ENCODE results near the gene TBL1X.
A peak's percentile ranks its signal among the peaks of the same experiment; 100 is the strongest.

Gene TBL1X

DNA sequence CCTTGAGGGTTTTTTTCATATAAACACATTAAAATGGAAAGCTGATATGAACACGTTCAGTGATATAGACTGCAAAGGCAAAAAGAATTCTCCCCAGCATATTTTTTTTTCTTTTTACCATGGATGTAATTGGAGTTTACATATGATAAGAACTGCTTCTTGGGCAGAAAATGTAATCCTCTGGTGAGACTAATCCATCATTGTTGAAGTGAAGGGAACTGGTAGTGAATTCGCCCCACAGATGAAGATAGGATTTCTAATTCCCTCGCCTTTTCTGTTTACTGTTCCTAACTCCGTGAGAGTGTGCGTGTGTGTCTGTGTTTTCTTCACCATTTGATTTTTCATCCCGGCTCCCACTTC lies 211.9 kb downstream of the TBL1X start:
- DNase-seq = no peak

DNA sequence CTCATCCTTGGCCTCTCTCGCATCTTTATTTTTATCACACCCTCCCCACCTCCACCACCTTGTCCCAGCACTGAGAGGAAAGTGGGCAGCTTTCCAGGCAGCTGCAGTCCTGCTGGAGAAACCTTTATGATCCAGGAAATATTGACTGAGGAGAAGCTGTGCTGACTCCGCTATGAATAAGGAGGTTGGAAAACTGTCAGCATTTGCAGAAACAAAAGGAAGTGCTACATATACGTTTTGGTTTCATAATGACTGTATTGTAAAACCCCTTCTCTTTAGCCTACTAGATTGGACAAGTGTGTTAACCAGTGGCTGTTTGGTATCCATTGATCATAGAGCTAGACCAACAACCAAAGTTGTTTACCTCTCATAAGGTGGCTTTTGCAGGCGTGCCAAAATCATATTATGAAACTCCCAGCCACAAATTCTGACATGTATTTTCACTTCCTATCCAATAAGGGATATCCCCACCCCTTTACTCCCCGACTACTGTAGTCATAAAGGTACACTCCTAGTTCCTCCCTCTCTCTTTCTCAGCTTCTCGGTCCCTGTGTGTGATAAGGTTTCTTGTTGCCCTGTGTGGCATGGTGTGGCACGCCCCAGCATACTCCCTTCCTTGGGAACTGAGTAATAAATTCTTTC lies 212.4 kb downstream of the TBL1X start:
- DNase-seq = no peak

DNA sequence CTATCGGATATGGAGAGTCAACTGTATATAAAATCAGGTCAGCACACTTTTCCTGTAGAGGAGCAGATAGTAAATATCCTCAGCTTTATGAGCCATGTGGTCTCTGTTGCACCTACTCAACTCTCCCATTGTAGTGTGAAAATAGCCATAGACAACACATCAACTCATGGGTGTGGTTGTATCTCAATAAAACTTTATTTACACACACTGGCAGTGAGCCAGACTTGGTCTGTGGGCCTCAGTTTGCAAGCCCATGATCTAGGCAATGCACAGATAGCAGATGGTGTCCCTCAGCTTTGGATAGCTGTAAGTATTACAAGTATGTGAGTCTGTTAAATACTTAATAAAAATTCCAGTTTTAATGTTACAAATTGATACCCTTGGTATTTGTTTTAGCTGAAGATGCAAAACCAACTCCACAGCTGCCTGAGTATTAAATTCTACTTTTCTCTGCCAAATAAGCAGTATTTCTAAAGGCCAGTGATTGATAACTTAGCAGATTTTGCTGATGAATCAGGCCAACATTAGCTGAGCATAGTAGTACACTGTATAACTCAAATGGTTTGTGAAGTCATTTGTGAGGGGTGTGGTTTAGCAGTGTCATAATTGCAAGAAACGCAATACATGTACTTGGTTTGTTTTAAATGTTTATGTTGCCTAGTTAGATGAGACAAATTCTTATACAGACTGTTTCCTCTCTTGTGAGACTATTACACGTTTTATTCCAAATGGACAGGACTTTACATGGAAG lies 213.5 kb downstream of the TBL1X start:
- no peak for DNase-seq

DNA sequence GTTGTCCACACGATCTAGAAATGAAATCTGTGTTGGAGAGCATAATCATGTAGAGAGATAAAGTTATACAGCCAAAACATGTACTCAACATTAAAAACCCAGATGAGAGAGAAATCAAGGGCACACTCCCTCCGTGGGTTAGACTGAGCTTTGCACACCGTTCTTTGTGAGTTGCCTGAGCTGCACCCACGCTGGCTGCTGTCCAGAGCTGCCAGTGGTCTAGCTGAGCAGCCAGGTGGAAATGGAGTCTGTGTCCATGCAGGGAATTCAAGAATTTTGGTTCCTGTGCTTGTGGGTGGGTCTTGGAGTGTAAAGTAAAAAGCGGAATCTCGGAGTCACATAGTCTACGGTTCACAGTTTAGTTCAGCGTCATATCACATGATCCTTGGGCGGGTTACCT lies 216.2 kb downstream of the TBL1X start:
- DNase-seq = no peak

DNA sequence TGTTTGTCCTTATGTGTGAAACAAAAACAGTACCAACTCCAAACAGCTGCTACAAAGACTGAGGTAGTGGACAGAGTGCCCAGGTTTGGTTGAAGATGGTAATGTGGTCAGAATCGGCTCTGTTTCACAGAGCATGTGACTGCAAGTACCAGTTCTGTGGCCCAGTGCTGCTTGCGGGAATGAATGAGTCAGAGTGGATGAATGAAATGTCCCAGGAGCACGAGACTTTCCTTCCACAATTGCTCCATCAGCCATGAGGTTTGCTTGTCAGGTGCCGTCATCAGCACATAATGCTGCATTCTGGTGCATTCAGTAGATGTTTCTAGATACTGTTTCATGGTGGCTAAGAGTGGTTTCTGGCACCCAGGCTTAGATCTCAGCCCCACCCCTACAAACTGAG lies 216.6 kb downstream of the TBL1X start:
- DNase-seq = no peak

DNA sequence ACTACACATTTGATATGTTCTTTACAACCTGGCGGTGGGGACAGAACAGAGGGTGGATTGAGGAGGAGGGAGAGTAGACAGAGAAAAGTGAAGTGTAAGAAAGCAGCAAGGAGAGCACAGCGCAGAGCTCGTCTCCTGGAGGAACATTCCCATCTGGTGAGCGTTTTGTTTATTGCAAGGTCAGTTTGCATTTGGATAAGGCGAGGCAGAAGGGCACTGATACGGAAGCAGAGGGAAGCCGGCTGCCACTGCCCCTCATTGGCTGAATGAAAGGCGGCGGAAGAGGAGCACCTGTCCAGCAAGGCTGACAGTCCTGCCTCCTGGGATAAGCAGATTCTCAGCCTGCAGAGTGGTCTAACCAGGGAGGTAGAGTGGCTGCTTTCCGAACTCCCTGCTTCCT lies 217.6 kb downstream of the TBL1X start:
- DNase-seq = peak; percentile 2

DNA sequence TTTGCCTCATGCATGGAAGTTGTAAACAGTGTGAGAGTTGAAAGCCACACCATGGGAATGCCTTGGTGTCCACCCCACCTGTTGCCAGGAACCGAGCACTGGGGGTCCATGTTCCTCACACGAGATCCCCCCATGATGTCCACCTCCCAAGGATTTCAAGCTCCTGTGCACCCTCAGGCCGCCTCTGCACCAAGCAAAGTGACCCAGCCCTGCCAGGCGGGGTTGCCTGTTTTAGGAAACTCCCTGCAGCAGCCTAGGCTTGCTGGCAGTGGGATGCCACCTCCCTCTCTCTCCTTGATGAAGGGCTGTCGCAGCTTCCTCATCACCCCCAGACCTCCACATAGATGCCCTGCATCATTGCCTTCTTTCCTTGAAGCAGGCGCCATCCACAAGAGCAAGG lies 218.0 kb downstream of the TBL1X start:
- no peak for DNase-seq

DNA sequence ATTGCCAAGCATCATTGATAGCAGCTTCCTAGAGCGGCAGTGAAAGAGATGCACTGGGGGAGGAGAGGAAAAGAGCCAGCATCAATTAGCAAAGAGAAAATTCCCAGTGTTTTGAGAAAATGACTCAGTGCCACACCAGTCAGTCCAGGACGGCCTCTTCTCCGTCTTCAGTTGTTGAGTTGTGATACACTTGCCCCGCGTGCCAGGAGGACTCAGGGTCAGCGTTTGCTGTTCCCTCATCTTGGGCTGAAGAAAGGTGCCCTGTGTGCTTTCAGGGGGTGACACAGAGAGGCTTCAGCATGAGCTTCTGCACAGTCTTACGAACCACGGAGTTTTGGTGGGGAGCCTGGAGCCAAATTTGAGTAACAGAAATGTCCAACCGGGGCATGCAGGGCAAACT lies 218.5 kb downstream of the TBL1X start:
- no peak for DNase-seq

DNA sequence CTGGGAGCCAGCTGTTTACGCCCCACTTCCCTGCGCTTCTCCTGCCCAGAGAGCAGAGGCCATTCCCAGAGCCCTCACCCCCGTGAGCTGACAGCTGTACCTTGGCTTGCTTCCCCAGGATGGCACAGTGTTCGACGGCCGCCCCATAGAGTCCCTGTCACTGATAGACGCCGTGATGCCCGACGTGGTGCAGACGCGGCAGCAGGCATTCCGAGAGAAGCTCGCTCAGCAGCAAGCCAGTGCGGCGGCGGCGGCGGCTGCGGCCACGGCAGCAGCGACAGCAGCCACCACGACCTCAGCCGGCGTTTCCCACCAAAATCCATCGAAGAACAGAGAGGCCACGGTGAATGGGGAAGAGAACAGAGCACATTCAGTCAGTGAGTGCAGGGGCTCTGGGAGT lies 223.0 kb downstream of the TBL1X start:
- no peak for DNase-seq

DNA sequence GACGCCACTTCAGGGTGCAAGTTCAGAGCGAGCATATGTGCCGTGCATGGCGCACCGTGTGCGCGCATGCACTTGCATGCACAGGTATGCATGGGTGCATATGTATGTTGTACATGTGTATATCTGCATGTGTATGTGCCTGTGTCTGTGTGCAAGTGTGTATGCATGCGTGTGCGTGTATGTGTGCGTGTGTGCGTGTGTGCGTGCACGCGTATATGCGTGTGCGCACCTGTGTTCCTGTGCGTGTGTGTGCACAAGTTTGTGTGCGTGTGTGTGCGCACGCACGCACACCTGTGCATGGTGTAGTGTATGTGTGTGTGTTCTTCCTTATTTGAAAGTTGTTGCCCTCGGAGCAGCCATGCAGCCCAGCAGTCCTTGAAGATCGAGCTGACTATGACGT lies 224.0 kb downstream of the TBL1X start:
- no peak for DNase-seq

DNA sequence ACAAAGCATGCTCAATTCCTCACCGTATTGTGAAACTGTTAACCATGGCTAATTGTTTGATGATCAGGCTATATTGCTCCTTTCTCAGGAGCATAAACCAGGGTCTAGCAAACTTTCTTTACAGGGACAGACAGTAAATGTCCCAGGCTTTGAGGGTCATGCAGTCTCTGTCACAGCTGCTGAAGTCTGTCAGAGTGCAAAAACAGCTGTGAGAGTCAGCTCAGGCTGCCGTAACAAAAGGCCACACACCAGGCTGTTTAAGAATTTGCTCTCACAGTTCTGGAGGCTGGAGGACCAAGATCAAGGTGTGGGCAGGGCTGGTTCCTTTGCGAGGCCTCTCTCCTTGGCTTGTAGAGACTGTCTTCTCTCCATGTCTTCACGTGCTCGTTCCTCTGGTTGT lies 225.2 kb downstream of the TBL1X start:
- DNase-seq = no peak

DNA sequence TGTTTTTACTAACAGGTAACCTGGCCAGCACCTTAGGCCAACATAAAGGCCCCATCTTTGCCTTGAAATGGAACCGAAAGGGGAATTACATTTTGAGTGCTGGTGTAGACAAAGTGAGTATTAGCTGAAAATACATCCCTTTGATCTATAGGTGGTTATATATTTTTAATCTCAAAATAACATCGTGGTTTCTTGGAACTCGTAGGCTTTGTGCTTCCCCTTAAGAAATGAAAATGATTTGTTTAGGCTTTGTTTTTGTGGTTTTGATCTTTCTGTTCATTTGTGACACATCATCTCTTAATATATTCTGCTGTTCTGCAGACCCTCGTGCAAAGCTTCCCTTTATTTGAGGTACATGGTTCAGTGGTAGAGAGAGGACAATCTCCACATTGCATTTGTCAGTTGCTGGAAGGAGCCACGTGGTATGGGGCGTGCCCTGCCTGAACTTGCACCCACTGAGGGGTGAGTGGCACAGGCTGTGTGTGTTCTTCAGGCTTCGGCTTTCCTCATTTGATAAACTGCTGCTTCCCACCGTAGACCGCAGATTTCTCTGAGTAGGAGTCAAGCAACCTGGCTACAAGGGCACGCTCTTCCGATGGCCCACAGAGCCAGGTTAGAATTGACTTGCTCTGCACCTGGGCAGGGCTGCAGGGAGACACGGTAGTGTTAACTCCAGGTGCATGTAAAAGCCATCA lies 228.6 kb downstream of the TBL1X start:
- DNase-seq = no peak

DNA sequence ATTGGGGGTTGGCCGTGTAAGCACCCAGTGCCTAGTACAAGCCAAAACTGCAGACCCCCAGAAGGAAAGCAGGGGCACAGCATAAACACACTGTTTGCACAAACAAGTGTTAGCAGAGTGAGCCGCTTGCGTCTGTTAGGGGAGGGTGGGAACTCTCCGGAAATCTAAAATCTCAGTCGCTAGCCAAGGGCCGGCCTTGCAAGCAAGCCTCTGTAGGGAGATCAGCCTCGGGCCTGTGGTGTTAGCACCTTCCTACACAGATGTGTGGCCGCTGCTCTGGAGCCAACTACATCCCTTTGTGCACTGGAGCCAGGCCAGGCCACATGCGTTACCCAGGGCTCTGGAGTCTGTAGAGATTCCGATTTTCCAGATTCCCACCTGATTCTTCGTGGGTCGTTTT lies 233.7 kb downstream of the TBL1X start:
- DNase-seq = no peak

DNA sequence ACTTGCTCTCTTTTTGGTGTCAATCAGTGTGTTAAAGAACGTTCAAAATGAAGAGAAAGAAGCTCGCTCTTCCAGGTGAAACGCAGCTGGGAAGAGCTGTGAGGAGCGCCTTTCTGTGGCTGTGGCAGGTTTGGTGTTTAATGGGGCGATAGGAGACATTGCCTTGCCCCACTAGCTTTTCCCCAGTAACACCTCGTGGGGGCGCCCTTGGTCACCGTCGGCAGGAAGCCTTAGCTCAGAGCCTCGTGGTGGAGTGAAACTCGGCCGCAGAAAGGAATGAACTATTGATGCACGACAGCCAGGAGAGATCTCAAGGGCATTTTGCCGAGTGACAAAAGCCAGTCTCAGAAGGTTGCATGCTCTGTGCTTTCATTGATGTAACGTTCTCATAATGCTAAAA lies 235.7 kb downstream of the TBL1X start:
- DNase-seq = no peak

DNA sequence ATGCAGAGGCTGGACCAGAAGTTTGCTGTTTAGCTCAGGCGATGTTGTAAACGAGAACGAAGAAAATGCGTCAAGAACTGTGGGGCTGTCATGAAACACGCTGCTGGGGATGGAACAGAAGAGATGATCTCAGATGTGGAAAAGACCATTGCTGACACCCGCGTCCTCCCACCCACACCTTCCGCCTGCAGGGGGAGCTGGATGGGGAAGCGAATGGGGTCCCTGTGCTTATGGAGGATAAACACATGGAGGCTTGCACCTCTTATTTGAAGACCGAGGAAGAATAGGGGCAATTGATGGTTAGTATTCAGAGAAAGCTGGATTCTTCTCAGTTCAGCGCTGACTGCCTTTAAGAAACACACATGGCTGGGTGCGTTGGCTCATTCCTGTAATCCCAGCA lies 236.9 kb downstream of the TBL1X start:
- DNase-seq = no peak

DNA sequence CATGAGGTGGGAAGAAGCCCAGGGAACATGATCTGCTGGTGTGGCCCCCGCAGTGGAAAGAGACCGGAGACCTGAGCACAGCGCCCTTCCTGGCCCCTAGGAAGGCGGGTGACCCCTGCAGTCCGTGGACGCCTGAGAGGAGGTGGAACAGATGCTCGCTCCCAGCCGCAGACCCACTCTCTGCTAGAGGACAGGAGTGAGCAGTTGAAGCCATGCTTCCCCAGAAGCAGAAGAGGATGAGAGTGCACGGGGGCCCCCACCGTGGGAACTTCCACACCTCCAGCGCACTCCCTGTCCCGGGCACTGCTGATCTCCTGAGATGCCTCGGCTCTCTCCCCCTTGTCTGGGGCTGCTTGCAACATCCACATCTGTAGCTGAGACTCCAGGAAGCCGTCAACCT lies 238.5 kb downstream of the TBL1X start:
- no peak for DNase-seq

DNA sequence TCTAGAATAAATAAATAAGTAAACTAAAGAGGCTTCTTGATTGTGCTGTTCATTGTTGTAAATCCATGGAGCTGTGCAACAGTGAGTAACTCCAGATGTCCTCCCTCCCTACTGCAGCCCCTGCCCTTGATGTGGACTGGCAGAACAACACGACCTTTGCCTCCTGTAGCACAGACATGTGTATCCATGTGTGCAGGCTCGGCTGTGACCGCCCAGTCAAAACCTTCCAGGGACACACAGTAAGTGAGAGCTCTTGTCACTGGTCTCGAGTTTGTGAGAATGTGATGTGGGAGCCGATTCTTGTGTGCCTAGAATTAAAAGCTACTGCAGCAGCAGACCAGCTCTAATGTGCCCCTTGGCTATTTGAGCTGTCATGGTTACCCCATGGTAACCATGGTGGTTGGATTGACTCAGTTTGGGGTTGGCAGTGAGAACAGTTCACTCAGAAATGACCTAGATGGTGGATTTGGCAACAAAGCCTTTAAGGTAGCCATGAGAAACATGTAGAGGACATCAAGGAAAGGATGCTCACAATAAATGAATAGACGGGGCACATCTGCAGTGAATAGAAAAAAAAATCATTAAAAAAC lies 240.1 kb downstream of the TBL1X start:
- DNase-seq = no peak

DNA sequence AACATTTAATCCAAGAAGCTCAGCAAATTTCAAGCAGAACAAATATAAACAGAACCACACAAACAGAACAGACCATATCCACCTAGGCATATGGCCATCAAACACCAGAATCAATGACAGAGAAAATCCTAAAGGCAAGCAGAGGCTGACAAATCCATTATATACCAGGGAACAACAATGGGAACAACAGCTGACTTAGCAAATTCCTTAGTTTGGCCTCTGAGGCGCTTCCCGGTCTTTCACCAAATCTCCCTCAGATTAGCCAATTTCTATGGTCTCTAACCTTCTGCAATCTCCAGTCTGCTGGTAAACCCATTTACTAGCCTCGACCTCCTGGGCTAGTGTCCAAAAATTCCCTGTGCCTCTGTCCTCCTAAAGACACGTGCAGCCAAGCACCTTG lies 241.6 kb downstream of the TBL1X start:
- DNase-seq = no peak

DNA sequence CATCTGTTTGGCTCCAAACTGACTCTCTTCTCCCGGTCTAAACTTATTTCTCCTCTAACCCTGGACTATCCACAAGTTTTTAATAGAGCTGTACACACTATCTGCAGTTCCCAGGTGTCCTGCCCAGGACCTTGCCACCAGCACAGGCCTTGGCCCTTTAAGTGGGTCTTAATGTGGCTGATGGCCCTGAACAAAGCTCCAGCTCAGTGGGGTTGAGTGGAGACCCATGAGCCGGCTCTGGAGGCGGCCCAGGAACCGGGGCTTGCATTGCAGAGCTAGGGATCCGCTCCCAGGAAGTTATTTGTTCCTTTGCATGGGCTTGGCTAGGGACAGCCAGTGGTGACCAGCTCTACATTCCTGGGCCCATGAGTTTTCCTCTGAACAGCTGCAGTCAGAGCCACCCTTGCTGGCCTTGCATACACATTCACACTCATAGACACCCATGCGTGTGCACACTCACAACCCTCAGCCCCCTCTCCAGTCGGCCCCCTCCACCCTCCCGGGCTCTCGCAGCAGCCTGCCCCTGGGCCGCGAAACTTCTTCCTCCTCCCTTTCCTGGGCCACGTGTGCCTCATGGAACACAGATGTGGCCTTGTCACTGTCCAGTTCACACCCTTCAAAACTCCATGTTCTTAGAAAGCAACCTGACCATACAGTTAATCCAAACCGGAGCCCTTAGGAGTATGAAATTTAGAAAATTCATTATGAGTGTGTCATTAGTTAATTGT lies 242.6 kb downstream of the TBL1X start:
- no peak for DNase-seq

DNA sequence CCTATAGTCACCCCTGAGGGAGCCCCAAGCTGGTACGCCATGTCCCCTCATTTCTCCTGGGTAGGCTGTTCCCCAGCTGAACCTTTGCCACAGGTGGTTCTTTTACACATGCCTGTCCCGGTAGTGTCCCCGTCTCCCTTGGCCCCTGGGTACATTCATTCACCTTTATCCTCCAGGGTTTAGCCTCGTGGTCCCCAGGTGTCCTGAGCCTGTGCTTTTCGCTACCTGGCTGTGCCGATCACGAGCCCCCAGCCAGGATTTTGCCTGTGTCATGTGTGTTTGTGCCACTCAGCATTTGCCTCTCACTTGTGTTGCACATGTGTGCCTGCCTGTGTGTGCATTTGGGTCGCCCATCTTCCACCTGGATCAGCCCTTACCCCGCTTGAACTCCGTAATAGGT lies 243.2 kb downstream of the TBL1X start:
- no peak for DNase-seq

DNA sequence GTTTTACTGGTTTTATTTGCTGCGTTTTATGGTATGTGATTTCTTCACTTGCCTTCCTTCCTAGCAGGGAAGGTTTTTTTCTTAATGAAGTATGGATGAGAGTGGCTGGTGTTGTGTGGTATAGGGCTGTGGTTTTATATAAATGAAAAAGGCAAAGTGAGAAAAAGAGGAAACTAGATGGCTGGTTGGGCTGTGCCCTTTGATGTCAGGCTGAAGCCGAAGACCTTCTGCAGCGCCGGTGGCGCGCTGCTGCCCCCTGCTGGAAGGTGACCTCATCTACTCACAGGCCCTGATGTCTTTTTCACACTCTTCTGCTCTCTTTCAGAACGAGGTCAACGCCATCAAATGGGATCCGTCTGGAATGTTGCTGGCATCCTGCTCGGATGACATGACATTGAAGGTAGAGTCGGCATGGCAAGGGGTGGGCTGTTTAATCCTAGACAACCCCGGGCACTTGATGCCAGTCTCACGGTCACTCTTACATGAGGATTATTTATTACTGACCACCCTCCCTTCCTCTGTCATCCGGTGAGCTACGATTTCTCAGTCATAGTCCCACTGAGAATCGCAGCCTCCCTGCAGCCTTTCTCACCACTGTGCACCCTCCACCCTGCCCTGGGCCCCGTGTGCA lies 244.2 kb downstream of the TBL1X start:
- peak; percentile 50 for DNase-seq

DNA sequence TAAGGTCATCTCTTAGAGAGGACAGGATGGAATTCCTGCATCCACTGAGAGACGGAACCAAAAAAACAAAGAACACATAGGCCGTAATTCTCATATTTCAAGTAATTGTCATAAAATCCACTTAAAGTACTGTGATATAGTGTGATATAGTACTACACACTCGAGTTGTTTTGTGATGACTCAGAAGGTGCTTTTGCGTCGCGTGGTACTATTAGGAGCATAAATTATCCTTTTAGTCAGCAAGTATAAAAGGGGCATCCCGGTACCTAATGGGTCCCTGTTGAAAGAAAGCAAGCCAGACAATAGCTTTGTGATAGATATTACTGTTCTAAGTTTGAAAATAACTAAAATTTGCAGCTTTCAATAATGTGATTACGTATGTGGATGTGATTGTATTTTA lies 245.5 kb downstream of the TBL1X start:
- no peak for DNase-seq

DNA sequence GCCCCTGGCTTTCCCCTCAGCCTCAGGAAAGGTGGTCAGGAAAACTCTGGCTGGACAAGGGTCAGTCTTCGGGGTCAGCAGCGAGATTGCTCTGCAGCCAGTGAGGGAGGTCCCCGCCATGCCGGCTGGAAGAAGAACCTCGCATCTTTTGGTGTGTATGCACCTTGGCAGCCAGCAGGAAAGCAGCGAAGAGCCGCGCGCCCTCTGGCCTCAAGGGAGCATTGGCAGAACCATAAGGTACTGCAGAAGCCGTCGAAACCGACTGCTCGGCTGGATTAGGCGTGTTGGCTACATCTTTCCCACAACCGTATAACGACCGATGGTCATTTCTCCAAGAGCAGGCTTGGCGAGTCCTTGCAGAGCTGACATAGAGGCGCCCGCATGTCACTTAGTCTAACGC lies 252.5 kb downstream of the TBL1X start:
- no peak for DNase-seq

Data from NCI-H2171 treated with DMSO at 0.1 percent for 48 hours (cell line).